Stimulated activated CD4-positive, alpha-beta T cell treated with anti-CD3 and anti-CD28 coated beads, Interleukin-15, amount 100 ng/mL, for 1 hour (primary cell): ENCODE data around the gene RAB5B.
"Not testable (repeated sequence)": the region's sequence is repeated elsewhere in the genome, so short reads cannot be mapped to it uniquely, and the experiment has no call there.

ENCODE experiments used
- DNase-seq, 2 donors: peaks; one replicate each; pipeline ENCODE4 v3.0.0-alpha.2; 2020; ENCODE audit warnings: low read depth in 1 of 2, low spot score in 1 of 2

The RAB5B gene

DNA sequence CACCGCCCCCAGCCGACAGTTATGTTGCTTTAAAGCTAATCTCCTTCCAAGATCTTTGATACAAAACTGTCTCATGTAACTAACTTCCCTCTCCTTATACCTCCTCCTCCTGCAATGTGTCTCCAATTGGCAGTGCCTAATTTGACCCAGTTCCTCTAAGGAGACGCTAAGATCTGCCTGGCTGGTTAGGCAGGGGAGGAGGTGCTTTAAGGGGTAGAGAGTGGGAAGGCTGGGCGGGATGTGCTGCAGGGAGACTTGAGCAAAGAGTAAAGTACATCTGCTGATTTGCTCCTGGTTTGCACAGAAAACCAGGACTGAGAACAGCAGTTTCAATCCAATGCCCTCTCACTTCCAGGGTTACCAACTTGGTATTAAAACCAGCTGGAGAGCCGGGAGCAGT, 39.6 kb downstream of the RAB5B start:
- DNase-seq, result no peak

DNA sequence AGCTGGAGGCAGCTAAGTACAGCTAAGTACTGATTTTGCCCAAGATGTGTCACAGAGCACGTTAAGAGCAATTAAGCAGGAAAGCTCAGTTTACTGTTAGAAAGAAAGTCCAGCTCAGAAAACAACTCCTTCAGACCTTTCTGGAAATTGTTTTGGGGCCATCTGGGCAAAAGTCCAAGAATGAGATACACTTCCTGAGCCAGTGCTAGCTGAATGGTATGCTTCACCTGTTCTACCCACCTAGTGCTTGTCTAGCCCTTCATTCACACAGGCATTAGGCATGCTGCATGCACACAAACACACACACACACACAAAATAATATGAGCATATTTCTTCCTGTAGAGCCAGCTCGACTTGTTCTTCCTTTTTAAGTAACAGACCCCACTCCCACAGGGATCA, 40.3 kb downstream of the RAB5B start:
- DNase-seq, result no peak

DNA sequence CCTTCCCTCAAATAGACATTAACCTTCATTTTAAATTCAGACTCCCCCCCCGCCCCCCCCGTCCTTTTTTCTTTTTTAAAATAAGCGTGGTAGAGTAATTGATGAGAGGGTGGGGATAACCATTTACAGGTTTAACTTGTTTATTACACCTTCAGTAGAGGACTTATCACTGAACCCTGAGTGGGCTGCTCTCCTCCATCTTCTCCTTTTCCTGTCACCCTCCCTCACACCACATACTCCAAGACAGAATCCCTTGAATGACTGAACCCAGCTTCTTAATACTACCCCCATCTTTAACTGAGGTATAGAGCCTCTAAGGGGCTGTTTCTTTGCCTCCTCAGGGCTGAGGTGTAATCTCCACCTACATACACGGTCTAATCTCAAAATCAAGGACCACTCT, 43.3 kb downstream of the RAB5B start:
- no peak for DNase-seq

DNA sequence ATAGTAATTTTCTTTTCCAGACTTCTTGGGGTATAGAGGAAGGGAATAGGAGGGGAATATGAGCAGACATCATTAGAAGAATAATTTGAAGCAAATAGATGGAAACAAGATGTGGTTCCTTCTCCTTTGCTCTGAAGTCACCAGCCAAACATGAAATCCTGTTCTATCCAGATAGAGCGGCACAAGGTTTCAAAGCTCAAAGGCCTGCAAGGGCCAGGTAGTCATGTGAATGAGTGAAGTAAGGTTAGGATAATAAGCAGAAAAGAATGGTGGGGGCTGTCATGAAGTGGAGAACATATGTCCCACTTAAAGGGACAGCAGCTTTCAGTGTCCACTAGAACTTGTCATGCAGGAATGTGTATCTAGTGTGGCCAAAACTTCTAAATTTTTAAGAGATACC, 44.5 kb downstream of the RAB5B start:
- no peak for DNase-seq

DNA sequence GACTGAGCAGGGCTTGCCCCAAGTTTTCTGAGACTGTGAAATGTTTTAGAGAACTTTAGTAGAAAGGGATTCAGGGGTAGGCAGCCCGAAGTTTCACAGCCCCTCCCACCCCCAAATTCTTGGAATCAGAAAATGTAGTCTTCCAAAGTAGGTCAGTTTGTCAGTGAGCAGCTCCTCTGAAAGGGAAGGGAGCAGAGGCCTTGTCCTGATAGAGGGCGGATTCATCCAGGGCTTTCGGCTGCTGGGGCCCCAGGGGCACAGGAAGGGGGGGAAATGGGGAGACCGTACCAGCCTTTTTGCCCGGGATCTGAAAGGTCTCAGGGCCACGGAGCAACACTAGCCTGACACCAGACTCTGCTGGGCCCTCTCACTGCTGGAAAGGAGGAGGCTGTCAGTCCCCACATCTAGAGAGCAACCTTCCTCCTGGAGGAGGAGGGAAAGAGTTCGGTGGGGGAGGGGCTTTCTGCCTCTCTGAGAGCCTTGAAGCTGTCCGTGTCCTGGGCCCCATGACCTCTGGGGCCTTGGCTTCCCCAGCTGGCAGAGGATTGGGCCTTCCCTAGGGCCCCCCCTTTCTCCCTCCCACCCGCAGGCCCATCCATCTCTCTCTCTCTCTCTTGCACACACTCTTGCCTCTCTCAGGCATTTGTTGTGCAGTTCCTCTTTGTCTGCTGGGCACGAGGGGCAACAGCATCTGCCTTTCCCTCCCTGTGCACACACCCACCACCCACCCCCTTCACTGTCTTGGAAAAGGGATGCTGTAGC, 46.7 kb downstream of the RAB5B start, which contains the start of gene IKZF4:
Gene IKZF4 (plus strand): TSS at position 621 of the 762 bp plus-strand sequence. CDS start 451 bp downstream, outside the sequence.
- no peak for DNase-seq

DNA sequence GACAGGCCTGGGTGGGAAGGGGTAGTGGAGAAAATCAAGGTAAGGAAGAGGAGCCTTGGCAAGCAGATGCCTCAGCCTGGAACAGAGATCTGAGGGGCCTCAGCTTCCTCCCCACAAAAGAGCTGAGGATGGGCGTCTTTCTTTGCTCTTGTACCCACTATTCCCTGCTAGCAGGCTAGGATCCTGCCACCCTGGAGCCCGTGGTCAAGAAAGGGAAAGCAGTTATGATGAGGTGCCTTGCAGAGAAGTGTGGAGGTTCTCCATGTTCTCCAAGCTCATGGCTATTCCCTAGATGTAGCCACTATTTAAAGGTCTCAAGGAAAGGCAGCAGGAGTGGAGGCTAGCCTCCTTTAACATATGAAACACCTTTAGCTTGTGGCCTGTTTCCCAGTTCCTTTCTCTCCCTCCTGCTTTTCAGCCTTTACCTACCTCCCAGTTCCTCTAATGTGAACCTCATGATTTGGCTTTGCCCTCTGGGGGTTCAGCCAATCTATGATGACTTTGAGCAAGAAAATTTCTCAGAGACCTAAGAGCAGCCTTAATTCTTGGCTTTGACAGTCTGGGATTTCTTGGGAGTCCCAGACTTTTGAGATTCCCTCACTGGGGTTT, 48.1 kb downstream of the RAB5B start:
- no peak for DNase-seq

DNA sequence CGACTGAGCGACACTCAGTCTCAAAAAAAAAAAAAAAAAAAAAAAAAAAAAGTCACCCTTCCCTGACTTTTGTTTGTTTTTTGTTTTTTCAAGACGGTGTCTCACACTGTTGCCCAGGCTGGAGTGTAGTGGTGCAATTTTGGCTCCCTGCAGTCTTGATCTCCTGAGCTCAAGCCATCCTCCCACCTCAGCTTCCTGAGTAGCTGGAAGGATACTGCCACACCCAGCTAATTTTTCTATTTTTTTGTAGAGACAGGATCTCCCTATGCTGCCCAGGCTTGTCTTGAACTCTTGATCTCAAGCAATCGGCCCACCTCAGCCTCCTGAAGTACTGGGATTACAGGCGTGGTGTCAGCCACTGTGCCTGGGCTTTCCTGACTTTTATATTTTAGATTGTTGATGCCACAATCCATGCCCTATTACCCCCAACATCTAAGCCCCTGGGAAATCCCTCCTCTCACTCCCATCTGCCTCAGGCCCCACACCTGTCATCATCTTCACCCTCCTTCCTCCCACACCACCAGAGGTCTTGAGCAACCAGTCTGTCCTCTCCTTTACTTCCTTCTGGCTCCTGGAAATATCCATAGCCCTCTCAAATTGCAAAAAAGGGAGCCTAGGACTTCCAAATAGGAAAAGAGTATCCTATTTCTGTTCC, 54.8 kb downstream of the RAB5B start:
- no peak for DNase-seq

DNA sequence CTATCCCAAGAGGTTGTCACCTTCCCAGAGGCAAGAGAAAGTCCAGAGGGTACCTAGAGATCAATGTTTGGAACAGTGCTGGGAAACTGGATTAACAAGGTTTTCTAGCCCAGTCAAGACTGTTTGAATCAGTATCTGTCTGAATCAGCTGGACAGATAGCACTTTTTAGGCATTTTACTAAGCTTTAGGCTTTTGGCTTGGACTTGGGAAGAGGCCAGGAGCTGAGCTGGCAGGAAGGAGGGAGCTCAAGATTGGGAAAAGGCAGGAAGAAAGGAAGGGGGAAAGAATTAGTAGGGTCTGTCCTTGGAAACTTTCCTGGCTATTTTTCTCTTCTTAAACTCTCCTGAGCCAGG, 55.3 kb downstream of the RAB5B start:
- no peak for DNase-seq

DNA sequence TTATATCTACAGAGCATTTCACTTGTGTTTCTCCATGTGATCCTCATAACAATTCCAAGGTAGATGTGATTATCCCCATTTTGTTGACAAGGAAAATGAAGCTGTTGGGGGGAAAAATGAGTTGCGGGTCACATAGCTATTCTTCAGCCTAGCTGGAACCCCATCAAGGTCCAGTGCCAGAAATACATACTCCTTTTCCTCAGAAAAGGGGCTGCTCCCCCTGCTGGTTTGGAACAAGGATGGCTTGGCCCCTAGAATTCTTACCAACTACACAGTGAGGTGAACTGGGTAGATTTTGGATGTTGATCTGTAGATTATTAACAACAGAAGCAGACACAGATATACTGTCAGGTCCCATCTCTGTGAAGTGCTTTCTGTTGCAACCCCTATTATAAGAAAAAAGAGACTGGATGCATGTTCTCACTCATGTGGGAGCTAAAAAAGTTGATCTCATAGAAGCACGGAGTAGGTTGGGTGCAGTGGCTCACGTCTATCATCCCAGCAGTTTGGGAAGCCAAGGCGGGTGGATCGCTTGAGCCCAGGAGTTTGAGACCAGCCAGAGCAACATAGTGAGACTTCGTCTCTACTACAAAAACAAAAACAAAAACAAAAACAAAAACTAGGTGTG, 55.9 kb downstream of the RAB5B start:
- DNase-seq, result no peak

DNA sequence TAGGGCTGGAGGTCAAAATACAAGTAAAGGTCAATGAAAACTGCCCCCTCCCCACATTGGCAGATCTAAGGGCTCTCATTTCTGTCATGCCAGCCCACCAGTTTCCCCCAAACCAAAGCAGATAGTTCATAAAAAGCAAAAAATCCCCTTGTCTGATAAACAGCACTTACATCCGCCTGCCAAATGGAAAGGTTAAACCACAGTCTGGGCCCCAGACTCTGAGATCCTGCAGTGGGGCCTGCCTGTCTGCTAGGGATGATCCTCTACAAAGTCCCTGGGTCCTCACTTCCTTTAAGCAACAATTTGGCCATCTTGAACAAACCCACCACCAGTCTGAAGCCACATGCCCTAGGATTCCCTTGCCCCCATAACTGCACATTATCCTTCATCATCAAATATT, 58.1 kb downstream of the RAB5B start:
- DNase-seq, result no peak

DNA sequence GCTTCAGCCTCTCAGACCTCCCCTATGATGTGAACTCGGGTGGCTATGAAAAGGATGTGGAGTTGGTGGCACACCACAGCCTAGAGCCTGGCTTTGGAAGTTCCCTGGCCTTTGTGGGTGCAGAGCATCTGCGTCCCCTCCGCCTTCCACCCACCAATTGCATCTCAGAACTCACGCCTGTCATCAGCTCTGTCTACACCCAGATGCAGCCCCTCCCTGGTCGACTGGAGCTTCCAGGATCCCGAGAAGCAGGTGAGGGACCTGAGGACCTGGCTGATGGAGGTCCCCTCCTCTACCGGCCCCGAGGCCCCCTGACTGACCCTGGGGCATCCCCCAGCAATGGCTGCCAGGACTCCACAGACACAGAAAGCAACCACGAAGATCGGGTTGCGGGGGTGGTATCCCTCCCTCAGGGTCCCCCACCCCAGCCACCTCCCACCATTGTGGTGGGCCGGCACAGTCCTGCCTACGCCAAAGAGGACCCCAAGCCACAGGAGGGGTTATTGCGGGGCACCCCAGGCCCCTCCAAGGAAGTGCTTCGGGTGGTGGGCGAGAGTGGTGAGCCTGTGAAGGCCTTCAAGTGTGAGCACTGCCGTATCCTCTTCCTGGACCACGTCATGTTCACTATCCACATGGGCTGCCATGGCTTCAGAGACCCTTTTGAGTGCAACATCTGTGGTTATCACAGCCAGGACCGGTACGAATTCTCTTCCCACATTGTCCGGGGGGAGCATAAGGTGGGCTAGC, 60.9 kb downstream of the RAB5B start:
- DNase-seq, result no peak

DNA sequence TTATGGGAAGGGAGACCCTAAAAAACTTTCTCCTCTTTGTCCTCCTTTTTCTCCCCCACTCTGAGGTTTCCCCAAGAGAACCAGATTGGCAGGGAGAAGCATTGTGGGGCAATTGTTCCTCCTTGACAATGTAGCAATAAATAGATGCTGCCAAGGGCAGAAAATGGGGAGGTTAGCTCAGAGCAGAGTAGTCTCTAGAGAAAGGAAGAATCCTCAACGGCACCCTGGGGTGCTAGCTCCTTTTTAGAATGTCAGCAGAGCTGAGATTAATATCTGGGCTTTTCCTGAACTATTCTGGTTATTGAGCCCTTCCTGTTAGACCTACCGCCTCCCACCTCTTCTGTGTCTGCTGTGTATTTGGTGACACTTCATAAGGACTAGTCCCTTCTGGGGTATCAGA, 63.3 kb downstream of the RAB5B start:
- no peak for DNase-seq

DNA sequence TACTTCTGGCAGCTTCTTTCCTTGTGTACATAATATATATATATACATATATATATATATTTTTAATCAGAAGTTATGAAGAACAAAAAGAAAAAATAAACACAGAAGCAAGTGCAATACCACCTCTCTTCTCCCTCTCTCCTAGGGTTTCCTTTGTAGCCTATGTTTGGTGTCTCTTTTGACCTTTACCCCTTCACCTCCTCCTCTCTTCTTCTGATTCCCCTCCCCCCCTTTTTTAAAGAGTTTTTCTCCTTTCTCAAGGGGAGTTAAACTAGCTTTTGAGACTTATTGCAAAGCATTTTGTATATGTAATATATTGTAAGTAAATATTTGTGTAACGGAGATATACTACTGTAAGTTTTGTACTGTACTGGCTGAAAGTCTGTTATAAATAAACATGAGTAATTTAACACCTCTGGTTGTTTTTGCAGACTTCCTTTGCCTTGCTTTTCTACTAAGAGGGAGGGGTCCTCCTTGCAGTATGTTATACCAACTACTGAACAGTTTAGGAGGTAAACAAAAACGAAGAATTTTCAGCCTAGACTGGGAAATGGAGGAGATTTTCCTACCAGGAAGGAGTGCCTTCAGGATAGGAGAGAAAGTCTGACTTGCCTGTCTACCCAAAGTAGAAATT, 64.3 kb downstream of the RAB5B start:
- no peak for DNase-seq

DNA sequence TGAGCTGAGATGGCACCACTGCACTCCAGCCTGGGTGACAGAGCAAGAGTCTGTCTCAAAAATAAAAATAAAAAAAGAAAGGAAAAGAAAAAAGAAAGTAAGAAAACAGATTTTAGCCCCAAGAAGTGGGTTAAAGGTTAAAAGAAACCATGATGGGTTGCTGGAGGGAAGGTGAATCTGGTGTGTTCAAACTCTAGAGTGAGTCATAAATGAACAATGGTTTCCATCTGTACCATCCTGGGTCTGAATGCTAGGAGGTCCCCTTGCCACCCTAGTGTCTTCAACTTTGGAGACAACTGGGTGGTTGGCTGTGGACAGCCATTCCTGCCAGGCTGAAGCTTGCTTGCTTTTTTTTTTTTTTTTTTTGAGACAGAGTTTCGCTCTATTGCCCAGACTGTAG, 66.3 kb downstream of the RAB5B start:
- DNase-seq, result no peak

DNA sequence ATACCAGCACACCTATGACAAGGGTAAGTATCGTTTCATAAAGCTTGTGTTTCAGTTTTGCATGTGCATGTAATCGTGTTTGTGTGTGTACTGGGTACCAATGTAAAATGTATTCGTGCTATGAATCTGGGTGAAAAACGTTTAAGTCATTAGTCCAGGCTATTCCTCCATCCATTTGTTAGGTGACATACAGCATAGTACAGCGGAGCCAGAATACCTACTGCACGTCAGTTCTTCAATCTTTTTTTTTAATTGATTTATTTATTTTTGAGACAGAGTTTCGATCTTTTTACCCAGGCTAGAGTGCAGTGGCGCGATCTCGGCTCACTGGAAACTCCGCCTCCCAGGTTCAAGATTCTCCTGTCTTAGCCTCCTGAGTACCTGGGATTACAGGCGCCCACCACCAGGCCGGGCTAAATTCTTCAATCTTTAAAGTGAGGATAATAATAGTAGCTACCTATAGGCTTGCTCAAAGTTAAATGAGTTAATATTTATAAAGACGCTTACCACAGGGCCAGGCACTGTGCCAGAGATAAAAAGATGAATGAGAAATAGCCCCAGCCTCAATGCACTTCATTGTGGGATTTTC, 67.2 kb downstream of the RAB5B start:
- no peak for DNase-seq

DNA sequence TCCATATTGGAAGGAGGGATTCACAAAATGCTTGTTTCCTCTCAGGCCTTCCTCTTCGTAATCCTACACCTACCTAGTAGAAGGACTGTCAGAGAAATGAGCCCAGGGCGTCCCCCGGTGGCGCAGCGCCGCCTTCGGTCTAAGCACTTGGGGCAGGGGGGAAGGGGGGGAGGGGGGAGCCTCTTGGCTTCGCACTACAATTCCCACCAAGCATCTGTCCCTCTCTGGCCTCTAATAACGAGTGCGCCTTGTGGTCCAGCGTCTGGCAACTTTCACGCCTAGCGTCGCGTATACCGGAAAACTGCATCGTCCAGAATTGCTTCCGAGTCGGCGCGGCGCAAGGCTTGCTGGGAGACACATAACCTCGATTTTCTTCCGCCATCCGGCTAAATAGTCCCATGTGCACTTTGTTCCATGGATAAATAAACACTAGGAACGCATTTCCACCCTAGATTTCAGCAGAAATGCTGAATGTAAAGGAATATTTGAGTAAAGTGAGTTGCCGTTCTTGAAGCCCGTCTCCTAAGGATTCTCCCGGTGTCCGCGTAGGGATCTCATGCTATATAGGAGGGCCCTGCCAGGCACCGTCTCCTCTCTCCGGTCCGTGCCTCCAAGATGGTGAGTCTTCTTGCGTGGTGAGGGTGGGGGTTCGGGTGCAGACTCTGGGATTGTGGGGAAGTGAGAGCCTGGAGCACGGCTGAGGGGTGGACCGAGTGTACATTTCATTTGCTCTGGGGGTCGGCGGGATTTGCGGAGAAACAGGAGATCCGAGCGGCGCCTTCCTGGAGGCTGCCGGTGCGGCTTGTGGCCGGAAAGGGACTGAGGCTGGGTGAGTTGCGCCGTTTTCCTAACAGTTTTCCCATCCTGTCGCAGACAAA, 67.9 kb downstream of the RAB5B start, which contains the start of gene RPS26:
Gene RPS26 (plus strand): TSS at position 367 of the 878 bp plus-strand sequence. CDS start 249 bp downstream, at position 616.
- DNase-seq, result peak; percentile 75 to 77

DNA sequence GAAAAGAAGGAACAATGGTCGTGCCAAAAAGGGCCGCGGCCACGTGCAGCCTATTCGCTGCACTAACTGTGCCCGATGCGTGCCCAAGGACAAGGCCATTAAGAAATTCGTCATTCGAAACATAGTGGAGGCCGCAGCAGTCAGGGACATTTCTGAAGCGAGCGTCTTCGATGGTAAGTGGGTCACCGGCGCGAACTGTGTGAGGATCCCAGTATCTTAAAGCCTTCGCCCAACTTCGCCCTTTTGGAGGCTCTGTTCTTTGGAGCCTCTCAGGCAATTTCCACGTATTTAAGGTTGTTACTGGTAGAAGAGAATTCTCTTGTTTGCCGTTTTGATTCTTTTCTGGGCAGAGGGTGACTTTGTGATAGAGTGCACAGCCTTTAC, 68.5 kb downstream of the RAB5B start:
- DNase-seq, result not testable (repeated sequence)

DNA sequence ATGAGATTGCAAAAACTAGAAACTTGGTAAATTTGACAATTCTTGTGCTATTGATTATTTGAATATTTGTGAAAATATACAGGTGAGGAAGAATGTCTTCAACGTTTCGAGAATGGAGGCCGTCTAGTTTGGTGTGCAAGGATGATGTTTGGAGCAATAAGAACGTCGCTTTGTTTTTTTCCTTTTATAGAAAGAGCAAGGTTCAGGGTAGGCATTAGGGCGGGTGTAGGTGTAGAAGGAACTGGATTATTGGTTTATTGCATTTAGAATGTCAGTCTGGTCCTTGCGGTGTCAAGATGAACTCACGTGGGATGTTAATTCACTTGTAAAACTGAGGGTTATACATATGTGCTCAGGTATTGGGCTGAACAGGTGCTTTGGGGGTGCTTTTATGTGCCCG, 69.0 kb downstream of the RAB5B start:
- DNase-seq, result no peak
